ENCODE data around the gene CDH4.

Gene CDH4

DNA sequence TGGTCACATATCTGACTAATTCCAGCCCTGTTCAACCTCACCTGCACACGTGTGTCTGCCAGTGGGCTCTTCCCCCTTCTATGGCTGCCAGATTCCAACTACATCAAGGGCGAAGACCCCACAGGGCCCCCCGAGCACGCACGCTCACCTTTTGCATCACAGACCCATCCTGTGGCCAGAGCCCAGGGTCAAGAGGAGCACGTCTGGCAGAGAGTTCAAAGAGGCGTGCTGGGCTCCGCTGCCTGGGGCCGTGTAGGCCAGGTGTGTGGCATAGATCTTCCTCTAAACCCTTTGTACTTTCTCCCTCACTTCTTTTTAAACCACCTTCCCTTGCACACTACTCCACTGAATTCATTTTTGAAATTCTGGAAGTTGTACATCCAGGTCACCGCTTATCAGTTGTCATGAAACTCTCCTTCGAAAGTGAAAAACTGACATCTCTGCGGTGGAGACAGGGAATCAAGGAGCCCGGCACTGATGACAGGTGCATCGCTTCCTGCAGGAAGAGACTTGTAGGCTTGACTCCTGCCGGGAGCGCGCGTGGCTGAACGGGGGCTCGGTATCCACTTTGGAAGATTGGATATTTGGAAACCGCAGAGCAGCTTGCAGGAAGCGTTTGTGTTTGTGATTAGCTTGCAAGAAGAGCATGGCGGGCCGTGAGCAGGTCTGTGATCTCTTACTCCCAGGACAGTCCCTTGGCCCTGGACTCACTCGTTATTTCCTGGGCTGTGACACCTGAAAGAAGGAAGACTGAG, 397.2 kb downstream of the CDH4 start:
- no peaks in the 10 kb centered on the region for H3K9me3 ChIP-seq (ENCODE audit: insufficient read depth, low read length, severe bottlenecking)
- no peaks in the 10 kb centered on the region; the same call in none of the 2 replicates for H4K20me1 ChIP-seq (ENCODE audit: insufficient read depth, low read length)
- no peak overlapping the region for H3K27ac ChIP-seq (ENCODE audit: low read length)
- H3K9ac ChIP-seq (ENCODE audit: low read depth, low read length) = no peak overlapping the region
- TF ChIP-seq EZH2 (IDR thresholded peaks at IDR 0.05; ENCODE audit: borderline replicate concordance, low read depth, low read length, severe bottlenecking) = no peak
- no peak overlapping the region for H3K4me3 ChIP-seq (ENCODE audit: low read depth in 1 of 2, low read length in 2 of 2)
- H3K36me3 ChIP-seq (ENCODE audit: insufficient read depth, low read length) = no peaks in the 10 kb centered on the region
- DNase-seq = no peak
- no peak overlapping the region for H2AFZ ChIP-seq (ENCODE audit: low read depth, low read length)
- H3K4me1 ChIP-seq (ENCODE audit: insufficient read depth, low read length) = no peaks in the 10 kb centered on the region
- peaks cover 10% of the 10 kb centered on the region for H3K27me3 ChIP-seq (ENCODE audit: insufficient read depth, low read length, poor library complexity)
- H3K4me2 ChIP-seq (ENCODE audit: insufficient read depth, low read length) = no peak overlapping the region
- no peaks in the 10 kb centered on the region for H3K79me2 ChIP-seq (ENCODE audit: insufficient read depth, low read length)
- no peak for ATAC-seq (ENCODE audit: insufficient read depth, low read depth)

DNA sequence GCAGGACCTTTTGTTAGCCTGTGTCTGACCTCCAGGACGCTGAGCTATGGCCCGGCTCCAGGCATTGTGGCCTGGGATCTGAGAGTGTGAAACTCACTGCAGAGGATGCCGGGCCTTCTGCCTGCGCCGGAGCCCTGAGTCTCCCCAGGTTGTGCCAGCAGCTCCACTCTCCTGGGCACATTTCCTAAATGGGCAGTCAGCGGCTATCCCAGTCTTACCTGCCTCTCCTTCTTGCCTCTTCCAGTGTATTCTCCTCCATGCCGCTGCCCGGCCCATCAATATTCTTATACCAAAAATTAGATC, 397.8 kb downstream of the CDH4 start:
- no peak for ATAC-seq (ENCODE audit: insufficient read depth, low read depth)
- Histone ChIP-seq H3K9me3 (ENCODE audit: insufficient read depth, low read length, severe bottlenecking) (no peaks in the 10 kb centered on the region), H3K4me1 (ENCODE audit: insufficient read depth, low read length) (no peaks in the 10 kb centered on the region), H4K20me1 (ENCODE audit: insufficient read depth, low read length) (no peaks in the 10 kb centered on the region; the same call in none of the 2 replicates), H3K36me3 (ENCODE audit: insufficient read depth, low read length) (no peaks in the 10 kb centered on the region), H3K4me2 (ENCODE audit: insufficient read depth, low read length) (no peak overlapping the region), H3K79me2 (ENCODE audit: insufficient read depth, low read length) (no peaks in the 10 kb centered on the region), H3K9ac (ENCODE audit: low read depth, low read length) (no peak overlapping the region), H3K4me3 (ENCODE audit: low read depth in 1 of 2, low read length in 2 of 2) (no peak overlapping the region), H3K27me3 (ENCODE audit: insufficient read depth, low read length, poor library complexity) (peaks cover 10% of the 10 kb centered on the region), H2AFZ (ENCODE audit: low read depth, low read length) (no peak overlapping the region), H3K27ac (ENCODE audit: low read length) (no peak overlapping the region)
- TF ChIP-seq EZH2 (IDR thresholded peaks at IDR 0.05; ENCODE audit: borderline replicate concordance, low read depth, low read length, severe bottlenecking) = no peak
- TF ChIP-seq, protein P1, sequence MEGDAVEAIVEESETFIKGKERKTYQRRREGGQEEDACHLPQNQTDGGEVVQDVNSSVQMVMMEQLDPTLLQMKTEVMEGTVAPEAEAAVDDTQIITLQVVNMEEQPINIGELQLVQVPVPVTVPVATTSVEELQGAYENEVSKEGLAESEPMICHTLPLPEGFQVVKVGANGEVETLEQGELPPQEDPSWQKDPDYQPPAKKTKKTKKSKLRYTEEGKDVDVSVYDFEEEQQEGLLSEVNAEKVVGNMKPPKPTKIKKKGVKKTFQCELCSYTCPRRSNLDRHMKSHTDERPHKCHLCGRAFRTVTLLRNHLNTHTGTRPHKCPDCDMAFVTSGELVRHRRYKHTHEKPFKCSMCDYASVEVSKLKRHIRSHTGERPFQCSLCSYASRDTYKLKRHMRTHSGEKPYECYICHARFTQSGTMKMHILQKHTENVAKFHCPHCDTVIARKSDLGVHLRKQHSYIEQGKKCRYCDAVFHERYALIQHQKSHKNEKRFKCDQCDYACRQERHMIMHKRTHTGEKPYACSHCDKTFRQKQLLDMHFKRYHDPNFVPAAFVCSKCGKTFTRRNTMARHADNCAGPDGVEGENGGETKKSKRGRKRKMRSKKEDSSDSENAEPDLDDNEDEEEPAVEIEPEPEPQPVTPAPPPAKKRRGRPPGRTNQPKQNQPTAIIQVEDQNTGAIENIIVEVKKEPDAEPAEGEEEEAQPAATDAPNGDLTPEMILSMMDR (IDR thresholded peaks at IDR 0.05; ENCODE audit: borderline replicate concordance, extremely low read depth, low read length, poor library complexity, severe bottlenecking) = no peak
- no peak for DNase-seq

DNA sequence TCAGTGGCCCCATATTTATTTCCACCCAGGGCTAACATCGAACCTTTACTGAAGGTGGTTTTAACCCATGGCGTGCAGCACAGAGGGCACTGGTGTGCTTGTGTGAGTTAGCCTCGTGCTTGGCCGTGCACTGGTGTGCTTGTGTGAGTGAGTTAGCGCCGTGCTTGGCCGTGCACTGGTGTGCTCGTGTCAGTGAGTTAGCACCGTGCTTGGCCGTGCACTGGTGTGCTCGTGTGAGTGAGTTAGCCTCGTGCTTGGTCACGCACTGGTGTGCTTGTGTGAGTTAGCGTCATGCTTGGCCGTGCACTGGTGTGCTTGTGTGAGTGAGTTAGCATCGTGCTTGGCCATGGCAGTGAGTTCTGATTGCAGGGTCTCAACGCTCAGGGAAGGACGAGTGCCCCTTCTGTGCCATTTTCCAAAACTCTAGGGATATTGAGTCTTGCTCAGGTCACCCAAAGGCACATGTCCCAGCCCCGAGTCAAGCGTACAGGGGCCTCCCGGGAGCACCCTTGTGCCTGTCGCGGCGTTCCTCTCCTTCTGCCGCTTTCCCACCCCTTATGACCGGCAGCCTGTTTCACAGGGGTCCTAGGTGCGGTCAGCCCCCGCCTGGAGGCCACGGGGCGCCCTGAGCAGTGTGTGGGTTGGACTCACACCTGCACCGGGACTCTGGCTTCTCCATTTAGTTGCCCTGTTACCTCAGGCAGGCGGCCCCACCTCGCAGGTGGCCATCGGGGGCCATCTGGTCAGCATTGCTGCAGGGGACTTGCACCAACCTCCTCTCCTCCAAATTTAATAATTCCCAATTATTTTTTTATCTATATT, 399.1 kb downstream of the CDH4 start:
- no peaks in the 10 kb centered on the region for H3K79me2 ChIP-seq (ENCODE audit: insufficient read depth, low read length)
- H3K4me2 ChIP-seq (ENCODE audit: insufficient read depth, low read length) = no peak overlapping the region
- TF ChIP-seq EZH2 (IDR thresholded peaks at IDR 0.05; ENCODE audit: borderline replicate concordance, low read depth, low read length, severe bottlenecking) = no peak
- TF ChIP-seq, protein P1 (IDR thresholded peaks at IDR 0.05; ENCODE audit: borderline replicate concordance, extremely low read depth, low read length, poor library complexity, severe bottlenecking) = no peak
- H3K36me3 ChIP-seq (ENCODE audit: insufficient read depth, low read length) = no peaks in the 10 kb centered on the region
- H3K4me1 ChIP-seq (ENCODE audit: insufficient read depth, low read length) = no peaks in the 10 kb centered on the region
- H3K9ac ChIP-seq (ENCODE audit: low read depth, low read length) = no peak overlapping the region
- H3K9me3 ChIP-seq (ENCODE audit: insufficient read depth, low read length, severe bottlenecking) = no peaks in the 10 kb centered on the region
- H3K4me3 ChIP-seq (ENCODE audit: low read depth in 1 of 2, low read length in 2 of 2) = no peak overlapping the region
- ATAC-seq (ENCODE audit: insufficient read depth, low read depth) = no peak
- H3K27me3 ChIP-seq (ENCODE audit: insufficient read depth, low read length, poor library complexity) = peaks cover 9% of the 10 kb centered on the region
- H4K20me1 ChIP-seq (ENCODE audit: insufficient read depth, low read length) = no peaks in the 10 kb centered on the region; the same call in 1 of the 2 replicates
- H3K27ac ChIP-seq (ENCODE audit: low read length) = no peak overlapping the region
- H2AFZ ChIP-seq (ENCODE audit: low read depth, low read length) = no peak overlapping the region
- no peak for DNase-seq

DNA sequence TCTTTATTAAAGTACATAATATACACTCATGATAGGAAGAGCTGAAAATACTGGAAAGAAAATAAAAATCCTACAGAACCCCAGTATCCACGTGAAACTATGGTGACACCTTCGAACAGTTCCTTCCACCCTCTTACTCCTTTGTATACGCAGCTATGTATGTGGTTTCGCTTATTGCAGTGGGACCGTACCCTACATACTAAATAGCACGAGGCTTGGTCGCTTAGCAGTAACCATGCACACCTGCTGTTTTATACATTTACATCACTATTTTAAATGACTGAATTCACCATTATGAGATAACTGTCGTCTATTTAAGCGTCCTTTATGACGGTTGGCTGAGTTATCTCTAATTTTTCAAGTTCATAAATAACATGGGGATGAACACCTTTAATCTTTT, 400.1 kb downstream of the CDH4 start:
- H3K4me1 ChIP-seq (ENCODE audit: insufficient read depth, low read length) = no peaks in the 10 kb centered on the region
- no peak for DNase-seq
- H3K36me3 ChIP-seq (ENCODE audit: insufficient read depth, low read length) = no peaks in the 10 kb centered on the region
- no peak overlapping the region for H3K9ac ChIP-seq (ENCODE audit: low read depth, low read length)
- no peak overlapping the region for H3K4me3 ChIP-seq (ENCODE audit: low read depth in 1 of 2, low read length in 2 of 2)
- no peak overlapping the region for H3K27ac ChIP-seq (ENCODE audit: low read length)
- no peak overlapping the region for H3K4me2 ChIP-seq (ENCODE audit: insufficient read depth, low read length)
- no peak for ATAC-seq (ENCODE audit: insufficient read depth, low read depth)
- no peak overlapping the region for H2AFZ ChIP-seq (ENCODE audit: low read depth, low read length)
- H3K79me2 ChIP-seq (ENCODE audit: insufficient read depth, low read length) = no peaks in the 10 kb centered on the region
- H3K27me3 ChIP-seq (ENCODE audit: insufficient read depth, low read length, poor library complexity) = peaks cover 4% of the 10 kb centered on the region
- H4K20me1 ChIP-seq (ENCODE audit: insufficient read depth, low read length) = no peaks in the 10 kb centered on the region; the same call in 1 of the 2 replicates
- TF ChIP-seq, protein P1 (IDR thresholded peaks at IDR 0.05; ENCODE audit: borderline replicate concordance, extremely low read depth, low read length, poor library complexity, severe bottlenecking) = no peak
- TF ChIP-seq EZH2 (IDR thresholded peaks at IDR 0.05; ENCODE audit: borderline replicate concordance, low read depth, low read length, severe bottlenecking) = no peak
- no peaks in the 10 kb centered on the region for H3K9me3 ChIP-seq (ENCODE audit: insufficient read depth, low read length, severe bottlenecking)
